GM12801 (cell line): Measurements from ENCODE around the gene EEIG2.

Experiments used
- TF ChIP-seq, protein P1 (sequence below): IDR thresholded peaks from one replicate; pipeline ENCODE4 v1.5.1; 2011; ENCODE audit warnings: control low read depth; ENCODE audit not compliant: insufficient read length; ENCODE audit errors: extremely low read depth

Gene EEIG2

DNA sequence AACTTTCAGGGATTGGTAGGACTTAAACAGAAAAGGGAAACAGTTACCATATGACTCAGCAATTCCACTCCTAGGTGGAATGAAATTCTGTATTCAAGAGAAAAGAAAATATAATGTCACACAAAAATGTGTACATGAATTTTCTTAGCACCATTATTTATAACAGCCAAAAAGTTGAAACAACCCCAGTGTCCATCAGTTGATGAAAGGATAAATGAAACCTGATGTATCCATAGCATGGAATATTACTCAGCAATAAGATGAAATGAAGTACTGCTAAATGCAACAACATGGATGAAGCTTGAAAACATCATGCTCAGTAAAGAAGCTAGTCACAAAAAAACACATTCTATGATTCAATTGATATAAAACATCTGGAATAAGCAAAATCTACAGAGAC is 15.5 kb downstream of the EEIG2 start:
- TF ChIP-seq, protein P1, sequence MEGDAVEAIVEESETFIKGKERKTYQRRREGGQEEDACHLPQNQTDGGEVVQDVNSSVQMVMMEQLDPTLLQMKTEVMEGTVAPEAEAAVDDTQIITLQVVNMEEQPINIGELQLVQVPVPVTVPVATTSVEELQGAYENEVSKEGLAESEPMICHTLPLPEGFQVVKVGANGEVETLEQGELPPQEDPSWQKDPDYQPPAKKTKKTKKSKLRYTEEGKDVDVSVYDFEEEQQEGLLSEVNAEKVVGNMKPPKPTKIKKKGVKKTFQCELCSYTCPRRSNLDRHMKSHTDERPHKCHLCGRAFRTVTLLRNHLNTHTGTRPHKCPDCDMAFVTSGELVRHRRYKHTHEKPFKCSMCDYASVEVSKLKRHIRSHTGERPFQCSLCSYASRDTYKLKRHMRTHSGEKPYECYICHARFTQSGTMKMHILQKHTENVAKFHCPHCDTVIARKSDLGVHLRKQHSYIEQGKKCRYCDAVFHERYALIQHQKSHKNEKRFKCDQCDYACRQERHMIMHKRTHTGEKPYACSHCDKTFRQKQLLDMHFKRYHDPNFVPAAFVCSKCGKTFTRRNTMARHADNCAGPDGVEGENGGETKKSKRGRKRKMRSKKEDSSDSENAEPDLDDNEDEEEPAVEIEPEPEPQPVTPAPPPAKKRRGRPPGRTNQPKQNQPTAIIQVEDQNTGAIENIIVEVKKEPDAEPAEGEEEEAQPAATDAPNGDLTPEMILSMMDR: no peak

DNA sequence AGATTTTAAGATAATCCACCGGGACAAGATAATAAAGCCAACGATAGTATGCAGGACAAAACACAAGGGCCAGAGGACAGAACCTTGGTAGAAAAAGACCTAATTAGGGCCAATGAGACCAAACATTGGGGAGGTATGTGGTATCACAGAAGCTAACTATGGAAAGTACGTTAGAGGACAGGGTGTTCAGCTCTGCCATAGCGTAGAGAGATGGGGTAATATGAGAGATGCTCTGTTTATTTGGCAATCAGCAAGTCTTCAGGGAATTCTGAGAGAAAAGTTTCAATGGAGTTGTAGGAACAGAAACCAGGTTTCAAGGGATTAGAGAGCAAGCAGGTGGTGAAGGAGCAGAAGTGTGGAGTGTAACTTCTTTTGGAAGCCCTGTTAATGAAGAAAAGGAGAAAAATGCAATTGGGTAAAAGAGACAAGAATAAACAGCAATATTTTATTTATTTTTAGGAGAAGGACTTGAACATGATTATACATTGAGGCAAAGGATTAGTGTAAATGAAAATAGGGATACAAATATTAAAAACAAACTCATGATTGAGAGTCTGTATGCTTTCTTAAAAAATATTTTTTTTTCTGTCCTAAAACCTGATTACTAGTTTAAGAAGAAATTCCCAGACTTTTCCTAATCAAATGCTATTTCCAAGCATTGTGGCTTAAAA is 24.0 kb downstream of the EEIG2 start:
- TF ChIP-seq, protein P1: no peak

DNA sequence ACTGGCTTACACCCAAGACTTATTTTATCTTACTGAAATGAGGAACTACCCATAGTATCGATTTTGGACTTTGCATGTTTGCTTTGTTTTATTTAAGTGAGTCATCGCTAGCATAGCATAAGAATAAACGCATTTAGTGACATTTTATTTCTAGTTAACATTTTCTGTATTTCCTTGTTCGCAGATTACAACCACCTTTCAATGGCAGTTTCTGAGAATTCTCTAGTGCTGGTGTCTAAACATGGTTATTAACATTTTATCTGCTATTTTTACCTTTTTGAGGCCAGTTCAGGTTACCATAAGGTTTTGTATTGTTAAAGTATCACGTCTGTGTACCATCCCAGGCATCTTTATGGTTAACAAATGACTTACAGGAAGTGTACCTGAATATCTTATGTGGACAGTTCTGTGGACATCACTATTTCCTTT is 24.5 kb downstream of the EEIG2 start:
- TF ChIP-seq, protein P1: no peak

DNA sequence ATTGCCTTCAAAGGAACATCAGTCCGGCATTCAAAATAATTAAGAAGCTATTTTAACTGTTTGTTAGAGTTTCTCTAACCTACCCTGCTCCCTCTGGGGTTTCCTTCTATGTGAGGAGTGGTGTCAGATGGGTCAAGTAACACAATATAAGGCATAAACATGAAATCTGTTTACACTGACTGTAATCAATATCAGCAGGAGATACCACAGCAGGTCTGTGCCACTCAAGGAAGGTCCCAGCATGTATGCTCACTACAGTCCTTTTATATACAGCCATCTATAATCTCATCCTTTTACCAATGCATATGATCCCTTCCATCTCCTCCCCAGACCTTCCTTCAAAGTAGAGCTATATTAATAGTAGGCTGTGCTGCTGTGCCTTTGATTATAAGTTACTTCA is 25.4 kb downstream of the EEIG2 start:
- TF ChIP-seq, protein P1: no peak

DNA sequence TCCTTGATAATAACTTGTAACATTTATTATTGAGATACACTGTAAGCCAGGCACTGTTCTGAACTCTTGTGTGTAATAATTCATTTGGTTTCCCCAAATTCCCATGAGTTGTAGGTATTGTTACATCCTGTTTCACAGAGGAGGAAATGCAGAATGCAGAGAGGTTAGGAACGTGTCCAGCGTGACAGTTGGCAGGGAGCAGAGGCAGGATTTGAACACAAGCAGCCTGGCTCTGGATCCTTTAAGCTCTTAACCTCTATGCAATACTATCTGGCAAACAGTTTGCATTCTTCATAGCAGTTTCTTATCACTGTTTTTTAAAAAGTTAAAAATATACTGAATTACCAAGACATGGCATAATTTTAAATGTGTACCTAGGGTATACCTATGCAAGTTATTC is 30.5 kb downstream of the EEIG2 start:
- TF ChIP-seq, protein P1: no peak

DNA sequence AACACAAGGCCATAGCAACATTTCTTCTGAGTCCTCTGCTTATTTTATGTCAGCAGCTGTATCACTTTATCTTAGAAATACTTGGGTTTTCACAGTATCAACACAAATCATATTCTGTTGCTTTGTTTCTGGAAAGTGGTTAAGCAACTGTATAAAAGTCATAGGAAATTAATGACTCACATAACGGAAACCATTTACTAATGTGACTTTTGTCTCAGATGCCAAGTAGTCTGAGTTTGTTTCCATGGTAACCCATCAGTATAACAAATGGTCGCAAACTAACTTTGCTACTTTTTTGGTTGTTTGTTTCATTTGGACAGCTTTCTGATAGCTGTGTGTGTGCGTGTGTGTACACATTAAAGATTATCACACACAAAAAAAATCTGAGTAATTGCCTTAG is 31.1 kb downstream of the EEIG2 start:
- TF ChIP-seq, protein P1: no peak

DNA sequence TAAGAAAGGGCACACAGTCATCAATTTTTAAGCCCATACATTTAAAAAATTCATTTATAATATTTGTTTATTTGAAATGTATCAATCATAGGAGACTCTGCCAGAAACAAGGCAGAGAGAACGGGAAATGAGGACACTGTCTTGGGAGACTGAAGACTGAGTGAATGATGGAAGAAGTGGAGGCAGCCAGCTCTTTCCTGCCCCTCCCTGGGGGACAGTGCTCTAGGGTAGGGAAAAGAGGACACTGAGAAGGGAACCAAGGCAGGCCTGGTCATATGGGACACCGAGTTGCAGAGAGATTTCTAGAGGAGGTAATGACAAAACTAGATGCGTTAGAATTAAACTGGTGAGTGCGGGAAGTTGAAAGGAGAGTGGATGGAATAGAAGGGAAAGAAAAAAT is 31.6 kb downstream of the EEIG2 start:
- TF ChIP-seq, protein P1: no peak
